Fibroblast of lung (primary cell): ENCODE measurements around the gene EPHB3.

Experiments used
- EZH2 ChIP-seq: IDR thresholded peaks from 2 replicates; pipeline ENCODE4 v1.5.1; 2012; ENCODE audit warnings: low read length, control low read depth, mild to moderate bottlenecking; ENCODE audit errors: missing control alignments
- TF ChIP-seq, protein P1 (sequence below), 2 donors: IDR thresholded peaks in 1 of 2; conservative IDR thresholded peaks in 1 of 2; 1 replicate in 1 of 2; 2 replicates in 1 of 2; pipeline ENCODE4 v1.5.1; 2011 to 2012; ENCODE audit warnings: low read length in 2 of 2, control low read depth in 1 of 2, inconsistent platforms in 1 of 2, low read depth in 1 of 2, mild to moderate bottlenecking in 1 of 2

- TF ChIP-seq, protein P1, sequence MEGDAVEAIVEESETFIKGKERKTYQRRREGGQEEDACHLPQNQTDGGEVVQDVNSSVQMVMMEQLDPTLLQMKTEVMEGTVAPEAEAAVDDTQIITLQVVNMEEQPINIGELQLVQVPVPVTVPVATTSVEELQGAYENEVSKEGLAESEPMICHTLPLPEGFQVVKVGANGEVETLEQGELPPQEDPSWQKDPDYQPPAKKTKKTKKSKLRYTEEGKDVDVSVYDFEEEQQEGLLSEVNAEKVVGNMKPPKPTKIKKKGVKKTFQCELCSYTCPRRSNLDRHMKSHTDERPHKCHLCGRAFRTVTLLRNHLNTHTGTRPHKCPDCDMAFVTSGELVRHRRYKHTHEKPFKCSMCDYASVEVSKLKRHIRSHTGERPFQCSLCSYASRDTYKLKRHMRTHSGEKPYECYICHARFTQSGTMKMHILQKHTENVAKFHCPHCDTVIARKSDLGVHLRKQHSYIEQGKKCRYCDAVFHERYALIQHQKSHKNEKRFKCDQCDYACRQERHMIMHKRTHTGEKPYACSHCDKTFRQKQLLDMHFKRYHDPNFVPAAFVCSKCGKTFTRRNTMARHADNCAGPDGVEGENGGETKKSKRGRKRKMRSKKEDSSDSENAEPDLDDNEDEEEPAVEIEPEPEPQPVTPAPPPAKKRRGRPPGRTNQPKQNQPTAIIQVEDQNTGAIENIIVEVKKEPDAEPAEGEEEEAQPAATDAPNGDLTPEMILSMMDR (conservative IDR thresholded peaks at IDR 0.05 in 1 of 2, IDR thresholded peaks at IDR 0.05 in 1 of 2; ENCODE audit: low read depth in 1 of 2, low read length in 2 of 2) = no peak
- no peak for TF ChIP-seq EZH2
Measured at GRCh38 chr3:184574515-184575417, 13.2 kb downstream of the EPHB3 start.
